A549 (cell line): ENCODE results near the gene NOS1AP.

Experiments
- CBX2 ChIP-seq: fragments of 200-600 bp; sonication (generic); IDR thresholded peaks from 2 replicates; pipeline ENCODE4 v1.6.1; 2016; ENCODE audit warnings: low read depth, mild to moderate bottlenecking, borderline replicate concordance
- CTCF ChIP-seq: fragments of >200 bp; sonication (Bioruptor Twin); formaldehyde crosslinking; IDR thresholded peaks from 3 replicates; pipeline ENCODE4 v1.5.1; 2016
- HDAC2 ChIP-seq: fragments of 200-600 bp; sonication (generic); IDR thresholded peaks from 2 replicates; pipeline ENCODE4 v1.6.1; 2016
- NFE2L2 ChIP-seq: fragments of 150-350 bp; conservative IDR thresholded peaks from 2 replicates; pipeline ENCODE4 v1.6.1; 2014; ENCODE audit warnings: low read length

DNA sequence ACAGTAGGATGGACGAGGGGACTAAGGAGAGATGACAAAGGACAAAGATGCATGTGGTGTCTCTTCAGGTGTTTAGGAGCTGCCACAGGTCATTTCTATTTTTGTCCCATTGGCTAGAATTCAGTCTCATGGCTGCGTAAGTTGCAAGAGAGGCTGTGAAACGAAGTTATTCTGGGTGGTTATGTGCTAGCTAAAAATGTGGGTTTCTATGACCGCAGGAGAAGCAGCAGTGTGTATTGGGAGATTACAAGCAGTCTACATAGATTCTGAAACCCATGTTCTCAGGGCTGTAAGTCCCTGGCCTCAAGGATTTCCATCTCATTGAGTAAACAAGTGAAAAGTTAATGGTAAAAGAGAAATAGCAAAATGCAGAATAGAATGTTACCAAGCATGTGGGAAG, 196.5 kb downstream of the NOS1AP start:
- TF ChIP-seq CBX2 (no peak), CTCF (no peak), HDAC2 (no peak), NFE2L2 (no peak)
